ENCODE measurements around the gene DNAJB6.
"Not testable (repeated sequence)": the region's sequence is repeated elsewhere in the genome, so short reads cannot be mapped to it uniquely, and the experiment has no call there.

DNAJB6 gene

DNA sequence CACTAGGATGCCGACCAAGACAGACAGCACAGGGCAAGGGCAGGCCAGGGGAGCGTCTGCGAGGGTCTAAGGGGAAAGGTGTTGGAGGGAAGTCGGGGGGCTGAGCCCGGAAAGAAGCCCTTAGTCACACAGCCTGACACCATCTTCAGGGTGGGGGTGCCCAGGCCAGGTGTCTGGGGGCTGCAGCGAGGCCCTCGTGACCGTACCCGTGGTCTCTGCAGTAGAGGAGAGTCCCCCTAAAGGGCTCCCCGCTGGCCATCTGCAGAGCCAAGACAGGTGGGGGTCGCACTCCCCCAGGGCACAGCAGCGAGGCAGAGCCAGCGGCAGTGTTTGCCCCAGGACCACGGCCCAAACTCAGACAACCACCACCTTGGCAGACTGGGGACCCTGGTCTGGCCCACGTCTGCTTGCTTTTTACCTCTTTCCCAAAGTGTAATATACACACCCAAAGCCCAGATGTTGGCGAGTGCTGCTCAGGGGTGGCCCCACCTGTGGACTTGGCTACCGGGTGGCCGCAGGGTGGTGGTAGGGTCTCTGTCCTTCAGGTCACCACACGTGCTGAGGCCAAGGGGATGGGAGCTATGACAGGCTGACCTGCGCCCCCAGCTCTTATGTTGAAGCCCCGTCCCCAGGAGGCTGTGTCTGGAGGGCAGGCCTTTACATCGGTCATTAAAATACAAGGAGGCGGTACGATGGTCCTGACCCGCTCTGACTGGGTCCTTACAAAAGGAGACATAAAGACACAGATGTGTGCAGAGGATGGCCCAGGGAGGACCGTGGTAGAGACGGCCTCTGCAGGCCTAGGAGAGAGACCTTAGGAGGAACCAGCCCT is 107.4 kb downstream of the DNAJB6 start:
- no peak for DNase-seq

DNA sequence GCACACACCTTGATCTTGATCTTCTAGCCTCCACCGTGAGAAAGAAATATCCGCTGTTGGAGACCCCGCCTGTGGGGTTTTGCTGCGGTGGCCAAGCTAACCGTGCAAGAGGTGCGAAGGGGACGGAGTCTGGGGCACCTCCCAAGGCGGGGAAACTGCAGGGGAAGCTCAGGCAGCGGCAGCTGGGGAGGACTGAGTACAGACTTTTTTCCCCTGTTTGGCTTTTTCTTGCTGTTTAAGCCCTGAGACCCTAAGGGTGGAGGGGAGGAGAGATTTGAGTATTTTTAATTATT is 108.0 kb downstream of the DNAJB6 start:
- no peak for DNase-seq

DNA sequence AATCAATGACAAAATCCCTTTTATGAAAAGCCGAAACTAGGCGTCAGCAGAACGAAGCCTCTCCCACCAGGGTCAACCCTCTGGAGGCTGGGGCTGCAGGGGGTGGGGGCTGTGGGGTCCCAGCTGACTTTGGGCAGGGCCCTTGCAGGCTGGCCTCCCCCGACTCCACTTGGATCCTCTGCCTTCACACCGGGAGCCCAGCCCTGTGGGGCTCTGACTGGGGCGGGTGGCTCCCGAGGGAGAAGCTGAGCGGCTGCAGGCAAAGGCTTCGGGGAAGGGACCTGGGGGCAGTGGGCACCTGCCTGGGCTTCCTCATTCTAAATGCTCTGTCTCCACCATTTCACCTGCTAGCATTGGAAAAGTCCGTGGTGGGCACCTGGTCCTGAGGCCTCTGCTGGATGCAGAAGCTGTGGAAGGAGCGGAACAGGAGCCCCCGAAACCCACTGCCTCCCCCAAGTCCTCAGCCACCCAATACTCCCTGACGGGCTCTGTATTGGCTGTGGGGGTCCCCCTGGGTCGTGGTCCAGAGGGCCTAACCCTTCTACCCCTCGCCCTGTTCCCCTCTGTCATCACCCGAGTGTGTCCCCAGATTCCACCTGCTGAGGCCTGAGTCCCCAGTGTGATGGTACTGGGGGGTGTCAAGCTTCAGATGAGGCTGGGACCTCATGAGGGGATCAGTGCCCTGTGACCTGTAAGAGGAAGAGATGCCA is 108.6 kb downstream of the DNAJB6 start:
- DNase-seq: no peak

DNA sequence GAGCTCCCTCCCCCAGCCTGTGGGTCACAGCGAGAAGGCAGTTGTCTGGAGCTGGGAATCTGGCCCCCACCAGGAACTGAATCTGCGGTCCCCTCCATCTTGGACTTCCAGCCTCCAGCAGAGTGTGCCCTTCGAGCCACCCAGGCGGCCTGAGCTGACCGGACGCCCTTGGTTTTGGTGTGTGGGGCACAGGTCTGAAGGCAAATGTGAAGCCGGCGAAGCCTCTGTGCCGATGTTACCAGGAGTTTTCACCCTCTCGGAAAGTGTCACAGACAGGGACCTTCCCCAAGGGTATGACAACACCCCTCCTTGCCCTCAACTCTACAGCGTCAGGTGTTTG is 109.1 kb downstream of the DNAJB6 start:
- DNase-seq: no peak

DNA sequence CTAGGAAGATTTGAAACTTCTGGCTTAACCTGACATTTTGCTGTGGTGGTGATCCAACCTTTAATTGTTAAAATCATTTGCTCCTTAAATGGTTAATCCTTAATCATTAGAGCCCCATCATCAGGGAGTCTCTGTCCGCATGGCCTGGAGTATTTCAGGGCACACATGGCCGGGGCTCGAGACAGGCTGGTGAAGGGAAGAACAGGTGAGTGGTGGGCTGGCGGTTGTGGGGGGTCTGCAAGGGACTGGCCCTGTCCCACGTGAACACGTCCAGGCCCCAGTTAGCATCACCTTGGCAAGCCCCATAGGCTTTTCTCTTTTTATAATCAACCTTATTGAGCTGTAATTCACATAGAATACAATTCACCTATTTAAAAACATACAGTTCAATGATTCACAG is 109.5 kb downstream of the DNAJB6 start:
- no peak for DNase-seq

DNA sequence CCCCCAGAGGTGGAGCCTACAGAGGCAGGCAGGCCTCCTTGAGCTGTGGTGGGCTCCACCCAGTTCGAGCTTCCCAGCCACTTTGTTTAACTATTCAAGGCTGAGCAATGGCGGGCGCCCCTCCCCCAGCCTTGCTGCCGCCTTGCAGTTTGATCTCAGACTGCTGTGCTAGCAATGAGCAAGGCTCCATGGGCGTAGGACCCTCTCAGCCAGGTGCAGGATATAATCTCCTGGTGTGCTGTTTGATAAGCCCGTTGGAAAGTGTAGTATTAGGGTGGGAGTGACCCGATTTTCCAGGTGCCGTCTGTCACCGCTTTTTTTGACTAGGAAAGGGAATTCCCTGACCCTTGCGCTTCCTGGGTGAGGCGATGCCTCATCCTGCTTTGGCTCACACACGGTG is 117.2 kb downstream of the DNAJB6 start:
- DNase-seq: not testable (repeated sequence)

DNA sequence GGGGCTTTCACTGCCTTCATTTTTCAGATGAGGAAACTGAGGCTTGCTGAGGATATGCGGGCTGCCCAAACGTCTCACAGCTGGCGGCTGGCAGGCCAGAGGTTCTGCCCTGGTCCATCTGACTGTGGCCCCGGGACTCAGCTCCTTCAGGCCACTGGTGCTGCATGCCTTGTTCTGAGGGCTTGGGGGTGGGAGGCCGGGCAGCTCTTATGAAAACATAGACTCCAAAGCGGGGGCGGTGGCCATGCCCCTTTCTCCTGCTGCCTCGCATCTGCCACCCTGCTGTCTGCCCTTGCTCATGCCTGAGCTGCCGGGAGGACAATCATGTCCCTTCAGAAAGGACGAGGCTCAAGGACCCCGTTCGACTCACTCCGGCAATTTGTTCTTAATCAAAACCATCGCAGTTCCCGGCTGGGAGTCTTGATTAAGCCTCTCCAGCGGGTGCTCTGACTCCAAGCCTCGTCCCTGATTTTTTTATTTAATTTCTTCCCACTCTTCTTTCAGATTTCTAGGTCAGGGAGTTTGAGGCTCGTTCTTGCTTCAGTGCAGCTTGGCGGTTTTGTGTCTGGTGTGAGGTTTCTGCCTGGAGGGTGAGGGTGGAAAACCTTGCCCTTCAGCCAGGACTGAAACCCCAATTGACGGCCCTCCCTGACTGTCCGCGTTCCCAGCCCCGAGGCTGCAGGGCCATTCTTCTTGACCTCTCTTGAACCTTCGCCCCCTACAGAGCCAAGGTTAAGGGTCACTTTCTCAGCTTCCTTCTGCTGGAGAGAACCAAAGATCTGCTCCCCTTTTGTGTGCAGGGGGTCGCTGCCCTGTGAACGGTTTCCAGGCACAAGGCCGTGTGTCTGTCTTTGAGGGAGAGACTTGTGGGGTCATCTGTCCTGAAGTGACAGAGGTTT is 120.8 kb downstream of the DNAJB6 start:
- no peak for DNase-seq

DNA sequence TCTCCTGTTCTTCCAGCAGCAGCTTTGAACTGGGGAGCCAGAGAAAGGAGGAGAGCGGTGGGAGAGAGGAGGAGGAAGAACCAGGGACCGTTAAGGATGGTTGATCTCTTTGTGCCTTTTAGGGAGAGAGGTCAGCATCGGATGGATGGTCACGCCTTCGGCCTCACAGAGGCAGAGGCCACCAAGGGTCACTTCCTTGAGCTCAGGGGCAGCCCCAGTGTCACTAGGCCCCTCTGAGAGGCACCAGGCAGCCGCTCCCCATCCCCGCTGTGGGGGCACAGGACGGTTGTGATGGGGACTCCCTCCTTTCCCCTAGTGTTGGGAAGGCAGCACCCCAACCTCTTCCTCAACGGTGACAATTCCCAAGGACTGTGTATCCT is 121.4 kb downstream of the DNAJB6 start:
- DNase-seq: no peak

DNA sequence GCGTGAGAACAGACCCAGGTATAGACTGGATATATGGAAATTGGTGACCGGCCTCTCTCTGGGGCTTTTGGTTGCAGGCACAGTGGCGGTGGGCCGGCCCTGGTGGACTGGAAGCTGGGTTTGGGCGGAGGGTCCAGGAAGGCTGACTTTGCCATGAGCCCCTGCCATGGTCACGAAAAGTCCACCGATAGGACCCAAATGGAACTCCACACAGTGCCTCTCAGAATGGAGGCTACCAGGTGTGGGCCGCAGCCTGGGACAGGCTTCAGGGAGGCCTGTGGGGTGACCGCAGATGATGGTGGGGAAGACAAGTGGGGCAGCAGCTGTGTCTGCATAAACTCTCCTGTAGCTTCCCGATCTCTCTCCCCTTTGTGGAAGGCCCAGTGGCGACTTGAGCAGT is 123.2 kb downstream of the DNAJB6 start:
- no peak for DNase-seq

DNA sequence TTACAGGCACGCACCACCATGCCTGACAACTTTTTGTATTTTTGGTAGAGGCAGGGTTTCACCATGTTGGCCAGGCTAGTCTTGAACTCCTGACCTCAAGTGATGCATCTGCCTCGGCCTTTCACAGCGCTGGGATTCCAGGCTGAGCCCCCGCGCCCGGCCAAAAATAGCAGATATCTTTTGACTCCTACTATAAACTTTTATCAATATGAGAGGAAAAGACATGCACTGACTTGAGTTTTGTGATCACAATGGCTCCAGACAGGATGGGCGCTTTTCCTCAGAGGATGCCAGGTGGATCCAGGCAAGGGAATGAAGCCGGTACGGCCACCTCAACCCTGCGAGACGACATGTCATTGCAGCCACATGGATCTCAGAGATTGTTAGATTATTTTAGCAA is 123.9 kb downstream of the DNAJB6 start:
- no peak for DNase-seq

DNA sequence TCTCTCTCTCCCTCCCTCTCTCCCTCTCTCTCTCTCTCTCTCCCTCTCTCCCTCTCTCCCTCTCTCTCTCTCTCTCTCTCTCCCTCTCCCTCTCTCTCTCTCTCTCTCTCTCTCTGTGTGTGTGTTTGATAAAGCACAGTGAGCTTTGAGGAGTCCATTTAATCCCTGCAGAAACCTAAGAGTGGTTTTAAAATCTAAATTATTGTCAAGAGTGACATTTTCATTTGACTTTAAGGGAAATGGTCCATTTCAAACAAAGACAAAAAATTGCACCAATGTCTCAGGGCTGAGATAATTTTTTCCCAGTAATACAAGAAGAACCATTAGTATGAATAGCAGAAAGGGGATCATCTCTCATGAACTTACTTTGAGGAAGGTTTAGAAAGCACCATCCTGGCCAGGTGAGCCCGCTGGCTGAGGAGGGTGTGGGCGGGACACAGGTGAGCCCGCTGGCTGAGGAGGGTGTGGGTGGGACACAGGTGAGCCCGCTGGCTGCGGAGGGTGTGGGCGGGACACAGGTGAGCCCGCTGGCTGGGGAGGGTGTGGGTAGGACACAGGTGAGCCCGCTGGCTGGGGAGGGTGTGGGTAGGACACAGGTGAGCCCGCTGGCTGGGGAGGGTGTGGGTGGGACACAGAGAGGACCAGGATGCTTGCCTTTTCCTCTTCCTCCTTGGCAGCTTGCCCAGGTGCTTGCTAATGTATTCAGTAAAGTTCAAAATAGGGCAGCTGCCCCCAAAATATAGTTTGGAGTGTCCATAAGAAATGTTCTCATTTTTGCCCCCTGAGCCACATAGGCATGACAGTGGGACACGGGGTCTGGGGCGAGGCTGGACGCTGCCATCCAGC is 125.0 kb downstream of the DNAJB6 start:
- DNase-seq: no peak

DNA sequence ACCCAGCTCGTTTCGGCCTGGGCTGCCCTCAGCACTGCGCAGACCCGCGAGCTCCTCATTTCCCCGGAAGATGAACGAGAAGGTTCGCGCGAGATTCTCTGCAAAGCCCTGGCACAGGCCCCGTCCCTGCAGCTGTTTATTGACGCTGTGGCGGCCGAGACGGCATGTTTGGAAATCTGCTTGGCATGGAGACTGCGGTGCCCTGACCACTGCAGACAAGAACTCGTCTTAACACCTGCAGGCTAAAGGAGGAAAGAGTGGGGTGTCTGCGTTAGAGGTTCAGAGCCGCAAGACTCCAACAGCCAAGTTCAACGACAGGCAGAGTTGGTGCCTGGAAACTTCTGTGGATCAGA is 125.6 kb downstream of the DNAJB6 start:
- no peak for DNase-seq

DNA sequence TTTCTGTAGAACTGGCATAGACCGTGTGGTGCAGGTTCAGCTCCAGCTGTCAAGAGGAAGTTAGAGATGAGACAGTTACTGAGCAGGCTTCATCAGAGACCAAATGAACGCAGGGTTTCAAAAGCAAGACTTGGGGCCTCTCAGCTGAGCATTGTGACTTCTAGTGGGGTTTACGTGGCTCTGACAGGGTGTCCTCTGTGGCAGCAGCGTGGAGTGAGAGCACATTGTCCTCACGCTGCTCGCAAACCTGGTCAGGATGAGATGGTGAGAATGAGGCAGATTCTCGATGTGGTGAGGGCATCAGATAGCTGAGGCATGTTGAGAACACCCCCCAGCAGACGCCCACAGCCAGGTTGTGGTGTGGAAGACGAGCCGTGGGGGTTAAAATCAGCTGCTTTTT is 126.0 kb downstream of the DNAJB6 start:
- no peak for DNase-seq

DNA sequence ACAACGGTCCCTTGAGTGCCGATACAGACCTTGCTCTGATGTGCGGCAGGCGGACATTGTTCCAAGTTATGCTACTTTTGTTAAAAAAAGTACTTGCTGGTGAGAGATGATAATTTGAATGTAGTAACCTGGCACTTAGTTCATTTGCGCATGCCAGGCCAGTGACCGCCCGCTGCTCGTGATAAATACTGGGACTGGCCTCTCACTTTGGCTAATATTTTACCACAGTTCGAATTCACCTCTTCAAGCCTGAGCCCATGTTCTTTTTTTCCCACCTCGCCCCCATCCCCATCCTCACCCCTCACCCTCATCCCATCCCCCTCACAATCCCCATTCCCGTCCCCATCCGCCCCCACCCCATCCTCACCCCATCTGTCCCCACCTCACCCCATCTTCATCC is 126.4 kb downstream of the DNAJB6 start:
- no peak for DNase-seq

DNA sequence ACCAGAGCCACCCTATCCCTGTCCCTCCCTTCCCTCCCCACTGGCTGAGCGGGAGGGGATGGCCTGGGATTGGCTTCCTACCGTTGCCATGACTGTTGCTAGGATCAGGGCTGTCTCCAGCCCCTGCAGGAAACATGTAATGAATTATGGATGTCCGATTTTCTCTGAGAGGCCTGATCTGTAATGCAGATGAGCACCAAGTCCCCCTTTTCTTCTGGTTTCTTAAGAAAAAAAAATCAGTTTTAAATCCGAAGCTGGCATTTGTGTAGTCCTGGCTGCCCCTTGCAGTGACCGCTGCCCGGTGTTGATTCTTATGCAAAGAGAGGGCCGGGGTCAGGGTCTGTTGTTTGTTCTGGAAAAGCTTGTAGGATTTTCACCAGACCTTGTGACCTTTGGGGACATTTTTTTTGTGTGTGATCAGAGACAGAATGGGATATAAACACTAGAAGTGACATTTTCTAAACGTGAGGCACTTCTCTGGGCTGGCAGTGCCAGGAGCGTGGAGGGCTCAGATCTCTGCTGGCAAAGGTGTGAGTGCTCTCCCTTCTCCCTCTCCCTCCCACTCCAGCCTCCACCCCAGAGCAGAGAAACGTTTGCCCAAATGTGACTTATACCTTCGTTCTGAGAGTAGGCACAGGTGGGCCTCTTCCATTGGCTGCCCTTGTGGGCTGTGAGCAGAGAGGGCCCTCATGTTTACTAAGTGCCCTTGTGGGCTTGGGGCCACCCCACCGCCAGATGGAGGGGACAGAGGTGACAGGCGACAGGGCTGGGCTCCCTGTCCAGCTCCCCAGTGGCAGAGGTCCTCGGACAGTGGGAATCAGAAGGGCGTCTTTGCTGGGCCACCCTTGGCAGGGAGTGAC is 127.5 kb downstream of the DNAJB6 start:
- peak in 3 of 14 donors; percentile 16 to 22 (median 19) for DNase-seq

DNA sequence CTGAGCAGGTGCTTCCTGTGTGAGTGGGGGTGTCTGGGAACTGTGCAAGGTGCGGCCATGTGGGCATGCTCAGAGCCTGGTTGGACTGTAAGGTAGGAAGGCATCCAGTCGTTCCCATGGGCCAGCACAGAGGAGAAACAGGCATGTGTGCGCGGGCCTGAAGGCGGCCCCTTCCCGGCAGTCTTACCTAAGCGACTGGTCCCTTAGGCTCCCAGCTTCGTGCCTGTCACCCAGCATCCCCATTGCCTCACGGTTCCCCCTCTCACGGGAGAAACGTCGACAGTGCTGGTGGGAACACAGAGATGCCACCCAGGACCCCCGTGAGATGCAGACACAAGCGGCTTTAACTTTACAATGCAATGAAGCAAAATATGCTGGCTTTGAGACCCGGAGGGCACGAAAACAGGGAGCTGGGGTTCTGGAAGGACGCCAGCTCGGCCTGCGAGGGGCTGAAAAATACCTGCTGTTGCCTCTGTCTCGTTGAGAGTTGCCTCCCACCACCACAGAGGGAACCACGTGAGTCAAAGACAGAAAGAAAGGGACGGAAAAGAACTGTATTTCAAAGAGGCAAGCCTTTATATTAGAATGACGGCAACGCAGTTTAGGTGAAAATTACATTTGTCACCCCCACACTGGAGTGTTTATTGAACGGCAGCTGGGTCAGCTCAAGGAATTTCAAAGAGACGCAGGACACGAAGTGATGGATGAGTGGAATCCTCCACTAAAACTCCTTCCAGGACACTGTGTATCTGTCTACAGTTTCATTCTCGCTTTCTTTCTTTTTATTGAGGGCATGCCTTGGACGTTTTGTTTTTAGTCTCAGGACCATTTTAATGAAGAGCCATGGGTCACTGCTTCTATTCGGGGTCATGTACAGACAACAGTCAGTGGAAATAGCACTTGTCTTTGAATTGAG is 128.4 kb downstream of the DNAJB6 start:
- DNase-seq: no peak

DNA sequence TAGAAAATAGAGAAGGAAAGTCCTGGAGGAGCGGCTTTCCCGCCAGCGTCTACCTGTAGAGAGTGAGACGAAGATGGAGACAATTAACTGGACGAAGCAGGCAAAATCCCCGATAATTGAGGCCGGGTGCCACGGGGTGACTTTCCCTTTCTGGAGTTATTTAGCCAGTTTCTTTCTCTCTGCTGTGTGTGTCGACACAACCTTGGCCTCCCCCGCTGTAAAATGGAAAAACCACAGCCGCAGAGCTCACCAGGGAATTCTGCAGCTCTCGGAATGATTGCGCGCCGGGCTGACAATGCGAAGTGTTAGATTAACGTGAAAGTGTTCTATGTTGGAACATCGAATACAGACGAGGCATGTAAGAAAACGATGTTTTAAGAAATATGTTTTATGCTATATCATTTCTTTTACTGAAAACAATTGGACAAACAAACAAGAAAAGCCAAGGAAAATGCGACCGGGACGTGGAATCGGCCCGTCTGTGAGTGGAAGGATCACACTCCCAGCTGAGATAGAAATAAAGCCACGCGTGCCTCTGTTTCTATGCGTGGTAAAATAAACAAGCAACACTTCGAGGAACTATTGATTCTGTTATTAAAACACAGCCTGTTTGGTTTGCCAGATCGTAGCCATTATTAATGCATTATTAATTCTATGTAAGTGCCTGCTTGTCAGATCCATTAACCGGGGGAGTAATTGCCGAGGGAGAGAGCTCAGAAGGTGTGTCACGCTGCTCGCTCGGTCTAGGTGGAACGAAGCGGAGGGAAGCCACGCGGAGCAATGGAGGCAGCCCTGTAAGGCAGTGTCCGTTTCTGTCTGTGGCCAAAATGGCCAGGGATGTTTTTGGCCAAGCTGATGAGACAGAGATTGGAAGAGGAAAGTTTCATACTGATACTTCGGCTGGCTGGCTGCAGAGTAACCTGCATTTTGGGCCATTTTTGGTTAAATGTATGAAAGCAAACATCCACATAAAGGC is 129.4 kb downstream of the DNAJB6 start:
- no peak for DNase-seq

DNA sequence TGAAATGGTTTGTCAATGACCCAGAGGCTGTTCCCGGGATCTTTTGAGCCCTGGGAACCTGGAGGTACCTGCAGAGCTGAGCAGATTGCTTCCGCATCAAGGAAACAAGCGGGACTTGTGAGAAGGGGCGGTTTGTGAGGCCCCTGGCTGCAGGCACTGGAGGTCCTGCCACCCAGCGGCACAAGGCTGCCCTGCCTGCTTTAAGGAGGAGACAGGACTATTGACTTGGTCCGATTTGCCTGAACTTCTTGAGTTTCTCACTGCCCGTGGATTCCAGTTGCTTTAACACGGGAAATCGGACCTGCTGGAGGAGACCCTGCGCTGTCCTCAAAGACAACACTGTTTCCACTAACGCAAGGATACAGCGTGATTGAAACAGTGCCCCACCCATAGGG is 130.1 kb downstream of the DNAJB6 start:
- no peak for DNase-seq

All from C1 segment of cervical spinal cord (tissue), 14 donors.